HG03432 (cell line): ENCODE measurements around the gene DOC2B.

Source experiments
- ATAC-seq: cut with Tn5 transposase; IDR thresholded peaks from one replicate; pipeline ENCODE4 v1.9.1; 2021; ENCODE audit warnings: mild to moderate bottlenecking, moderate library complexity; ENCODE audit not compliant: unreplicated experiment

Gene DOC2B

DNA sequence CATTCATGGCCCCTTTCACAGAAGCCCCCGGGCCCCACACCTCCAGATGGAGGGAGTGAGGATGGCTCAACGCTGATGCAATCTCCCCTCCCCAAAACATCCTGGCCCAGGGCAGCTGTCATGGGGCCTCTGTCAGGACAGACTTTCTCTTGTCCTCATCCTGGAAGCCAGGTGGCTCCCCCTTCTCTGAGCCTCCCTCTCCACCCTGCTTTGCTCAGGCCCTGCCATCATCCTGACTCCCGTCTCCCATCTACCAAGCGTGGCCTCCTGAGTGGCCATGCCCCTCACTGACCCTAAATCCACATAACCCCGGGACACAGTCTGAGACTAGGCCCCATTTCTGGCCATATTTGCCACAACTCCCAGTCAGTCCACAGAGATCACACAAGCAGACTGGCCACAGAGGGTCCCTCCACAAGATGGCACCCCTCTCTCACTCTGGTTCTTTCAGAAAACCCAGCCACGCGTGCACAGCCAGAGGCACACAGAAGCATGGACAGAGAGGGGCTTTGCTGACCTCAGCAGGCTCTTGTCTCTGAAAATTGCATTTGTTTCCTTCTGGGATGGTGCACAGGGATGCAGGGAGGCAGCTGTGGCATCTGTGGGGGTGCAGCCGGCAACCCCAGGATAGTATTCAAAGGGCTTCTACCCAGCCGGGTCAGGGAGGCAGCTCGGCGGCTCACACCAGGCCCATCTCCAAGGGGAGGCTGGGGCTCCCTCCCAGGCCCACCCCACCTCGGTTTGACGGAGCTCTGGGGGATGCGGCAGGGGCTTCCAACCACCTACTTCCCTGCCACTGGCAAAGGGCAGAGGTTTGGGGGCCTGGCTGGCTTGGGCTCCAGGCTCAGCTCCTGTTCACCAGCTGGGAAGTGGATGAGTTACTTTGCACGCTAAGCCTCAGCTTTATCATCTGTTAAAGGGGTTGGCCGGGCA lies 16.9 kb downstream of the DOC2B start:
- no peak for ATAC-seq

- ATAC-seq: no peak
Observed at GRCh38 chr17:163514-164098, 17.8 kb downstream of the DOC2B start.

- no peak for ATAC-seq
Observed at GRCh38 chr17:162689-163088, 18.8 kb downstream of the DOC2B start.

GRCh38 chr17:161481-161880 lies 20.0 kb downstream of the DOC2B start:
- no peak for ATAC-seq

- no peak for ATAC-seq
Observed at GRCh38 chr17:160336-160735, 21.1 kb downstream of the DOC2B start.

DNA sequence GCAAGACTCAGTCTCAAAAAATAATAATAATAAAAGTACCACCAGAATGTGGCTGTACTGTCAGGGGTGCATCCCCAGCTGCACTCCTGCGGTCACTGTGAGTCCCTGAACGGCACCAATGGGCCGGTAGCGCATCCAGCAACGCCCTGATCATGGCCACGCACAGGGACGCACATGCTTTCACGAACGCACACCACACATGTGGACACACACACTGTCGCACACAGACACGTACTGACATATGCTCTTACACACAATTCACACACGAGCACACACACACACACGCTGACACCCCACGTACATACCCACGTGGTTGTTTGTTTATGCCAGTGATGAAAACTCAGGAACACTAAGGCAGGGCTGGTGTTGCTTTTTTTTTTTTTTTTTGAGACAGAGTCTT lies 21.8 kb downstream of the DOC2B start:
- ATAC-seq: no peak

DNA sequence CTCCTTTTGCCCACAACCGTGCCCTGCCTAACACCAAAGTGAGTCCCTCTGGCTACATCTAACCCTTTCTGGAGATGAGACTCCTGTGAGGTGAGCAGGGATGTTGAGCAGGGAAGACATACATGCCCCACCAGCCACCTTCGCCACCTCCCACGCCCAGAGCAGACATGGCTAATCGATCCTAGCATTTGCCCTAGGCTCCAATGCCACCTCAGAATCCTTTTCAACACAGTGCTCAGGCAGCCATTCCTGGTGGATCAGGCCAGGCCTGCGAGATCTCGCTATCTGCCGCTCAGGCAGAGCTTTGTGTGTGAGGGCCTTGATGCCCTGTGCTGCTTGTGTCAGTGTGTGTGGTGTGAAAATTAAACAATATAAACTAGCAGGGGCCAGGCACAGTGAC lies 23.1 kb downstream of the DOC2B start:
- ATAC-seq: no peak

DNA sequence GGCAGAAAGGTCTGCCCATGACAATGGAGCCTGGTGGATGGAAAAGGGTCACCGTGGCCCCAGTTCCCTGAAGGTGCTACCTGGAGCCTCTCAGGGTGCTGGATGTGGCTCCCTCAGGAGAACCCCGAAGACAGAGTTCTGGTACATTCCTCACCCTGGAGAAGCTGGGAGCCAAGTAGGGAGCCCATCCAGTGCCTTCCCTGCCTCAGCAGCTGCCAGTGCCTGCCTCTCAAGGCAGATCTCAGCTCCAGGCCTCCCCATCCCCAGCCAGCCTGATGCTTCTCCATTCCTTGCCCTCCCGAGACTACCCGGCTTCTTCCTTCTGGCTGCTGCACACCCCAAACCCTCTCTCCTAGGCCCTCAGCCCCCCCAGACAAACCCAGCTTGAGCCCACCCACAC lies 23.5 kb downstream of the DOC2B start:
- no peak for ATAC-seq

DNA sequence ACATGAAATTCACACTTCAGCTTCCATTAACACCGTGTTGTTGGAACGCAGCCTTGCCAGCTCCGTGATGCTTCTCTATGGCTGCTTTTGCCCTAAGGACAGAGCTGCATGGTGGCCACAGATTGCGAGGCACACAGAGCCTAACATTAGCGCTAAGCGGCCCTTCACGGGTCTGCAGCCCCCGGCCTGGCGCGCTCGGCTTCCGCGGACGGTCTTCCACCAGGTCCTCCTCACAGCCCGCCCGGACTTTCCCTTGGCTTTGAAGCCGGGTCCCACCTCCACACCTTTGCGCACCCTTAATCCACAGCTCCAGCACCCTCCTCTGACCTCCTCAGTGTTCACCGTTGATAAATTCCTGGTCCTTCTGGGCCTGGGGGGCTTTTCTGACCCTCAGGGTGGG lies 24.5 kb downstream of the DOC2B start:
- no peak for ATAC-seq

GRCh38 chr17:156094-156621 lies 25.3 kb downstream of the DOC2B start:
- no peak for ATAC-seq

DNA sequence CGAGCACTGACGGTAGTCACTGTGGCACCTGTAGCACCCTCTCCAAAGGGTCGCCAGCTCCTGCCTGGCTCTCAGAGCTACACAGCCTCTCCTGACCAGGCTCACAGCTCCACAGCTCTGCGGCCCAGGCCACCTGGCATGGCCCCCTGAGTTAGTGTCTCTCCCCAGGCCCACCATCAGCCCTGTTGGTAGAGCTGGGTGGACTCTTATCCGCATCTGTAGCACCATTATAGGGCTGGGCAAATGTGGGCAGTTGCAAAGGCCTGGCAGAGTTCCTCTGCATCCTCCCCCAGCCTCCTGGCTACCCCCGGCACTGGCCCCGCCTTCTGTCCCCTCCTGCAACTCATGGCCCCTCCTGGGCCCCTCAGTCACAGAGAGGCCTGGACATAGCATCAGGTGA lies 25.9 kb downstream of the DOC2B start:
- ATAC-seq: no peak

GRCh38 chr17:153851-154250 lies 27.6 kb downstream of the DOC2B start:
- ATAC-seq: no peak

GRCh38 chr17:152860-153420 lies 28.5 kb downstream of the DOC2B start:
- ATAC-seq: no peak

DNA sequence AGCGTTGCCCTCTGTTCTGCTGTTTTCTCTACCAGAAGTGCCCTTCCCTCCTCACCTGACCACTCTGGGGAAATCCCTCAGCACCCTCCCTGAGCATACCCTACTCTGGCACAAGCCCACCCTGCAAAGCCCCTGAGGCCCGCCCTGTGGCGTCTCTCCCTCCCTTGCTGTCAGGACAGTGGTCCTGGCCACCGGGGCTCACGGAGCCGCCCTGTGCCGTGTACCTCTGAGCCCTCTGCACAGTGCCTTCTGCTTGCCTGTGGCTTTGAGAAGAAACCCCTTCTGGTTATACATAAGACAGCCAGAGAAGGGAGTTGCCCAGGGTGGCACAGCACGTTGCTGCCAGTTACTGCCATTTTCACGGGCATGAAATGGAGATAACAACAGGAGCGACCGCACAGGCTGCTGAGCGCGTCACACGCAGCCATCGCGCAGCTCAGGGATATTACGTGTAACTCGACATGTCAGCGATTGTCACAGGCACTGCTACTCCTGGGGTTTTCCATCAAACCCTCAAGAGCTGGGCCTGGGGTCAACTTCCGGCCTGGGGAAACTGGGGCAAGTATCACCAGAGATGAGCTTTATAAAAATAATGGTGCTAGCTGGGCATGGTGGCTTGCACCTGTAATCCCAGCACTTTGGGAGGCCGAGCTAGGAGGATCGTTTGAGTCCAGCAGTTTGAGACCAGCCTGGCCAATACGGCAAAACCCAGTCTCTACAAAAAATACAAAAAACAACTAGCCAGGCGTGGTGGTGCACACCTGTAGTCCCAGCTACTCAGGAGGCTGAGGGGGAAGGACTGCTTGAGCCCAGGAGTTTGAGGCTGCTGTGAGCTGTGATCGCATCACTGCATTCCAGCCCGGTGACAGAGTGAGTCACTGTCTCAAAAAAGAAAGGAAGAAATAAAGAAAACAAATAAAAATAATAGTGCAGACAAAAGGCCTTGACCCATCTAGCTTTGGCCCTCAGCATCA lies 29.3 kb downstream of the DOC2B start:
- ATAC-seq: no peak

DNA sequence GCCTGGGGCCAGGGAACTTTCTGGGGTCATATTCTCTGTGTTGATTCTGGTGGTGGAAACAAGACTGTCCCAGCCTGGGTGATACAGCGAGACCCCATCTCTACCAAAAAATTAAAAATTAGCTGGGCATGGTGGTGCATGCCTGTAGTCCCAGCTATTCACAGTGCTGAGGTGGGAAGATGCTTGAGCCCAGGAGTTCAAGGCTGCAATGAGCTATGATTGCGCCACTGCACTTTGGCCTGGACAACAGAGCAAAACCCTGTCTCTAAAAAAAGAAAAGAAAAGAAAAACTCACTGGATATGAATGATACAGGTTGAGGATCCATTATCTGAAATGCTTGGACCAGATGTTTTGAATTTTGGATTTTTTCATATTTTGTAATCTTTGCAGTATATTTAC lies 30.4 kb downstream of the DOC2B start:
- no peak for ATAC-seq

DNA sequence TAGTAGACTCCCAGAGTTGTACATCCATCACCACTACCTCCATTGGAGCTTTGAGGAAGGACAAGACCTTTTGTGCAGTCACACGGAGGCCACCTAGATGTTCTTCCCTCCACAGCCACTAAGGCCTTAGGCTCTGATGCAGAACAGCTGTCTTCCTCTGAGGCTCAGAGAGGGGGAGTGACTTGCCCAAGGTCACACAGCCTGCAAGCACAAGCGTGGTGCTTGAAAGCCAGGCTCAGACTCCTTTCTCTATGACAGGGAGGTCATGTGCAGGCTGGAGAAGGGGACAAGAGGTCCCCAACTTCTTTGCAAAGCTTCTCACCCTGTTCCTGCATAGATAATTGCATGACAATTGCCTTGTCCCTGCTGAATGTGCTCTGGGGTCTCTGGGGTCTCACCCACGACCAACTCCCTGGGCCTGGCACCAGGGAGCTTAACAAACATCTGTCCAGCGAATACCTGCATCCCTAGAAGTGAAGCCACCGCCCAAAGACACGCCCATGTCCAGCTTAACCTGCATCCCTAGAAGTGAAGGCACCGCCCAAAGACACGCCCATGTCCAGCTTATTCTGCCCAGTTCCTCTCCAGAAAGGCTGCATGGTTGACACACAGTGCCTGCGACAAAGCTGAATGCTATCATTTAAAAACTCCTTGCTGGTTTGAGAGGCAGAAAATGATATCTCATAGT lies 31.4 kb downstream of the DOC2B start:
- no peak for ATAC-seq

DNA sequence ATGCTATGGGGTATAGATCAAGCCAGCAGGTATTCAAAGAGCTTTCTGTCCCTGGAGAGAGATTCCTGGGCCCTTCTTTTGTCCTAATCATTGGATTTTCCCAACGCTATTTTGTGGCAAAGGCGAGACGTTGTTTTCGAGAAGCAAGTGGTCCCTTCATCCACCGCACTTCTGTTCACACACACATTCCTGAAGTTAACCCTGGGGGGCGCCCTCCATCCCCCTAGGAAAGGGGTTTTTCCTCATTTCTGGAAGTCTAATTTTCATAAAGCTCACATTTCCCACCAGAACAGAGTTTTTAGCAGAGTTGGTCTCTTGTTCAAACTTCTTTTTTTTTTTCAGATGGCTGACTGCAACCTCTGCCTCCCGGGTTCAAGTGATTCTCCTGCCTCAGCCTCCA lies 32.2 kb downstream of the DOC2B start:
- no peak for ATAC-seq

GRCh38 chr17:148757-149156 lies 32.7 kb downstream of the DOC2B start:
- ATAC-seq: no peak

DNA sequence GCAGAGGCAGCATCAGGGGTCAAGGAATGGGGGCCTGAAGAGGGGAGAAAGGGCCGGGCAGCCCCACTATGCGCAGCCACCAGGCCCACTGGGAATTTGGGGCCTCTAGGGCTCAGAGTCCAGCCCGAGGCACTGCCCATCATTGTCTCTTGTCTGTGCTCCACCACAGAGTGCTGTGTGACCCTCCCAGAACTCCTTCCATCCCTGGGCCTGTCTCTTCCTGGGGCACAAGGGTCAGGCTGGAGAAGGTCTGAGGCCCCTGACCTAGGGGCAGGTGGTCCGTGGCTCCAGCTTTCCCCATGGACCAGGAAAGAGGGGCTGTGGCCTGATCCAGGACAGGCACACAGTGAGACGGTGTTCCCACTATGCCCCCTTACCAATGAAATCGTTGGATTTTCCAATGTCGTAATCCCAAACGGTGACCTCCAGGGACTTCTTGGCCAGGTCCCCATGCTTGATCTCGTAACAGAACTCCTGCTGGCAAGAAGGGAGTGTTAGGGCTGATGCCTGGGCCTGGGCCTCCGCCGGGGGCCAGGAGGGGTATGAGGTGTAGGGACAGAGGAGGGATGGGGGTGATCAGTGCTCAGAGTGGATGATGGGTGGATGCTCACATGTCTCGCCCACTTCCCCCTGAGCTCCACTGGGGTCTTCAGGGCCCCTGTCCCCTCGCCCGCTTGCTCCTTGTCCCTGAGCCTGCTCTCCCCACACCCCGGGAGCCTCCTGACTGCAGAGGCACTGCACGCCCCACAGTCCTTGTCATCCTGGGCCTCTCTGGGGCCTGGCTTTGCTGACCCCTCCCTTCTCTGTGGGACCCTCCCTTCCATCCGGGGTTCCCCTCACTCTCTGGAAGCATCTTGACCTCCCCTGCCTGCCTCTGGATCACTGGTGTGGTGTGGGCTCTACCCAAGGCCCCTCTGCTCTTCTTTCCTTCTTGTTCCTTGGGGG lies 33.4 kb downstream of the DOC2B start:
- ATAC-seq: no peak
